Measurements from ENCODE around the gene GMNN. TPM values are rescaled to one million over a fixed set of nuclear protein-coding genes. Genes with fewer than 3 reads are reported as not detected.

GMNN gene
- total RNA-seq, 1 experiment from 2014 or later: 98.5 TPM

GRCh38 chr6:24740861-24741260, 33.9 kb upstream of the GMNN start:
- CTCF ChIA-PET: no interaction called here
- H3K36me3 Mint-ChIP-seq: no peaks in the 10 kb centered on the region
- H3K4me3 Mint-ChIP-seq: no peak overlapping the region
- H3K4me1 Mint-ChIP-seq: no peaks in the 10 kb centered on the region
- ATAC-seq (no peak), DNase-seq (ENCODE audit: low spot score) (no peak)
- no peaks in the 10 kb centered on the region for H3K27me3 Mint-ChIP-seq (ENCODE audit: low read depth)
- POLR2A ChIA-PET: no interaction called here
- no peak for TF ChIP-seq SMAD4 (CRISPR knock-in tag; IDR thresholded peaks at IDR 0.05)
- TF ChIP-seq MAX (CRISPR knock-in tag; IDR thresholded peaks at IDR 0.05): no peak
- TF ChIP-seq IRF2 (CRISPR knock-in tag; IDR thresholded peaks at IDR 0.05; ENCODE audit: borderline replicate concordance, low read depth): no peak
- TF ChIP-seq AR (CRISPR knock-in tag; IDR thresholded peaks at IDR 0.05): no peak
- TF ChIP-seq ATF6 (CRISPR knock-in tag; IDR thresholded peaks at IDR 0.05): no peak
- TF ChIP-seq ATF1 (CRISPR knock-in tag; IDR thresholded peaks at IDR 0.05): no peak
- TF ChIP-seq USF1 (CRISPR knock-in tag; IDR thresholded peaks at IDR 0.05): no peak
- no peak for TF ChIP-seq E2F4 (CRISPR knock-in tag; IDR thresholded peaks at IDR 0.05; ENCODE audit: borderline replicate concordance, low read depth)
- no peak for TF ChIP-seq ZNF281 (CRISPR knock-in tag; IDR thresholded peaks at IDR 0.05)
- TF ChIP-seq ZSCAN18 (CRISPR knock-in tag; IDR thresholded peaks at IDR 0.05): no peak
- TF ChIP-seq ERG (CRISPR knock-in tag; IDR thresholded peaks at IDR 0.05): no peak
- TF ChIP-seq SOX15 (CRISPR knock-in tag; IDR thresholded peaks at IDR 0.05): no peak
- no peak for TF ChIP-seq ZBTB21 (CRISPR knock-in tag; IDR thresholded peaks at IDR 0.05; ENCODE audit: borderline replicate concordance)
- TF ChIP-seq FOXJ3 (CRISPR knock-in tag; IDR thresholded peaks at IDR 0.05; ENCODE audit: borderline replicate concordance): no peak
- TF ChIP-seq MYBL2 (CRISPR knock-in tag; IDR thresholded peaks at IDR 0.05): no peak
- TF ChIP-seq NR1H2 (CRISPR knock-in tag; IDR thresholded peaks at IDR 0.05): no peak
- no peak for TF ChIP-seq GABPB1 (CRISPR knock-in tag; IDR thresholded peaks at IDR 0.05)
- no peak for TF ChIP-seq PREB (CRISPR knock-in tag; IDR thresholded peaks at IDR 0.05; ENCODE audit: borderline replicate concordance)
- no peaks in the 10 kb centered on the region; the same call in 1 of the 2 replicates for H3K9me3 Mint-ChIP-seq
- H3K27ac Mint-ChIP-seq: no peak overlapping the region
